ENCODE measurements around the gene PPP1R17.

Gene PPP1R17

GRCh38 chr7:31702354-31702753, 15.3 kb downstream of the PPP1R17 start:
- no peak for DNase-seq (ENCODE audit: low spot score)

GRCh38 chr7:31705377-31705776, 18.4 kb downstream of the PPP1R17 start:
- DNase-seq (ENCODE audit: low spot score), result no peak

- no peak for DNase-seq (ENCODE audit: low spot score)
Observed at GRCh38 chr7:31707089-31707488, 20.1 kb downstream of the PPP1R17 start.

- no peak for DNase-seq (ENCODE audit: low spot score)
Observed at GRCh38 chr7:31710171-31710570, 23.2 kb downstream of the PPP1R17 start.

GRCh38 chr7:31716355-31716754, 29.3 kb downstream of the PPP1R17 start:
- DNase-seq (ENCODE audit: low spot score), result no peak

GRCh38 chr7:31720366-31720765, 33.4 kb downstream of the PPP1R17 start:
- DNase-seq (ENCODE audit: low spot score), result no peak

- no peak for DNase-seq (ENCODE audit: low spot score)
Observed at GRCh38 chr7:31724696-31725095, 37.7 kb downstream of the PPP1R17 start.

- DNase-seq (ENCODE audit: low spot score), result no peak
Observed at GRCh38 chr7:31729195-31729804, 42.3 kb downstream of the PPP1R17 start.

- DNase-seq (ENCODE audit: low spot score), result no peak
Observed at GRCh38 chr7:31734456-31734855, 47.4 kb downstream of the PPP1R17 start.

- DNase-seq (ENCODE audit: low spot score), result peak; percentile 52
Observed at GRCh38 chr7:31735991-31736982, 49.3 kb downstream of the PPP1R17 start.

- no peak for DNase-seq (ENCODE audit: low spot score)
Observed at GRCh38 chr7:31741852-31742251, 54.8 kb downstream of the PPP1R17 start.

- DNase-seq (ENCODE audit: low spot score), result peak; percentile 32
Observed at GRCh38 chr7:31744294-31744874, 57.4 kb downstream of the PPP1R17 start.

- no peak for DNase-seq (ENCODE audit: low spot score)
Observed at GRCh38 chr7:31747553-31747952, 60.5 kb downstream of the PPP1R17 start.

- no peak for DNase-seq (ENCODE audit: low spot score)
Observed at GRCh38 chr7:31748084-31748483, 61.1 kb downstream of the PPP1R17 start.

- DNase-seq (ENCODE audit: low spot score), result no peak
Observed at GRCh38 chr7:31751726-31752125, 64.7 kb downstream of the PPP1R17 start.

All from HuH-7 (cell line).